Measurements from ENCODE around the gene ZNF850.

The ZNF850 gene

GRCh38 chr19:36707134-36707533 is 65.5 kb downstream of the ZNF850 start:
- Histone ChIP-seq H3K4me1 (no peaks in the 10 kb centered on the region), H3K36me3 (ENCODE audit: control insufficient read depth, insufficient read depth, low read length) (no peaks in the 10 kb centered on the region)

GRCh38 chr19:36688058-36688457 is 84.5 kb downstream of the ZNF850 start:
- H3K9me3 ChIP-seq (ENCODE audit: control insufficient read depth, low read length), result no peaks in the 10 kb centered on the region
- no peaks in the 10 kb centered on the region for H3K36me3 ChIP-seq (ENCODE audit: control insufficient read depth, insufficient read depth, low read length)
- peak overlapping the region; percentile 46 for H3K27ac ChIP-seq

More at GRCh38 chr19:36707134-36707533, 65.5 kb downstream of the ZNF850 start:
- Histone ChIP-seq H3K27me3 (ENCODE audit: control insufficient read depth, insufficient read depth, low read length) (no peaks in the 10 kb centered on the region), H3K4me2 (ENCODE audit: low read length) (no peak overlapping the region), H3K4me3 (ENCODE audit: low read depth, low read length) (no peak overlapping the region), H3K9me3 (ENCODE audit: control insufficient read depth, low read length) (no peaks in the 10 kb centered on the region), H3K79me2 (peaks cover 6% of the 10 kb centered on the region), H3K27ac (no peak overlapping the region), H2AFZ (no peak overlapping the region), H3K9ac (no peak overlapping the region)
- no peak for TF ChIP-seq CTCF (IDR thresholded peaks at IDR 0.05)

GRCh38 chr19:36687214-36688056 is 85.2 kb downstream of the ZNF850 start, which contains the start of gene ZNF567:
Gene ZNF567 (plus strand): TSS chr19:36687612. CDS start chr19:36694868, 7,256 bp downstream.
- H2AFZ ChIP-seq, result peak within 1 kb of the TSS; percentile 97

More at GRCh38 chr19:36688058-36688457, 84.5 kb downstream of the ZNF850 start:
- Histone ChIP-seq H3K27me3 (ENCODE audit: control insufficient read depth, insufficient read depth, low read length) (no peaks in the 10 kb centered on the region), H3K9ac (no peak overlapping the region), H3K4me2 (ENCODE audit: low read length) (peak overlapping the region; percentile 89), H3K79me2 (peaks cover 14% of the 10 kb centered on the region), H3K4me3 (ENCODE audit: low read depth, low read length) (peak overlapping the region; percentile 78), H2AFZ (peak overlapping the region; percentile 97), H3K4me1 (peaks cover 4% of the 10 kb centered on the region)
- TF ChIP-seq CTCF (IDR thresholded peaks at IDR 0.05), result no peak

GRCh38 chr19:36686365-36687213 is 86.0 kb downstream of the ZNF850 start:
- TF ChIP-seq CTCF (IDR thresholded peaks at IDR 0.05), result no peak
- H2AFZ ChIP-seq, result peak overlapping the region; percentile 97
- peaks cover 4% of the 10 kb centered on the region for H3K4me1 ChIP-seq
- peak overlapping the region; percentile 89 for H3K4me2 ChIP-seq (ENCODE audit: low read length)
- H3K4me3 ChIP-seq (ENCODE audit: low read depth, low read length), result peak overlapping the region; percentile 78
- H3K79me2 ChIP-seq, result peaks cover 8% of the 10 kb centered on the region
- no peaks in the 10 kb centered on the region for H3K36me3 ChIP-seq (ENCODE audit: control insufficient read depth, insufficient read depth, low read length)
- H3K27ac ChIP-seq, result peak overlapping the region; percentile 46
- H3K9ac ChIP-seq, result peak overlapping the region; percentile 57
- H3K27me3 ChIP-seq (ENCODE audit: control insufficient read depth, insufficient read depth, low read length), result no peaks in the 10 kb centered on the region
- H3K9me3 ChIP-seq (ENCODE audit: control insufficient read depth, low read length), result no peaks in the 10 kb centered on the region

More at GRCh38 chr19:36687214-36688056, 85.2 kb downstream of the ZNF850 start, which contains the start of gene ZNF567:
- TF ChIP-seq CTCF (IDR thresholded peaks at IDR 0.05), result no peak
- Histone ChIP-seq H3K4me3 (ENCODE audit: low read depth, low read length) (peak within 1 kb of the TSS; percentile 78), H3K9ac (peak within 1 kb of the TSS; percentile 57), H3K36me3 (ENCODE audit: control insufficient read depth, insufficient read depth, low read length) (no peaks in the 10 kb centered on the region), H3K27ac (peak within 1 kb of the TSS; percentile 46), H3K4me1 (peaks cover 4% of the 10 kb centered on the region), H3K79me2 (peaks cover 11% of the 10 kb centered on the region), H3K27me3 (ENCODE audit: control insufficient read depth, insufficient read depth, low read length) (no peaks in the 10 kb centered on the region), H3K4me2 (ENCODE audit: low read length) (peak within 1 kb of the TSS; percentile 89), H3K9me3 (ENCODE audit: control insufficient read depth, low read length) (no peaks in the 10 kb centered on the region)
